GM18508 (cell line): ENCODE results near the gene KCNK17.

Source experiments
- ATAC-seq: cut with Tn5 transposase; IDR thresholded peaks from one replicate; pipeline ENCODE4 v1.9.1; 2021; ENCODE audit warnings: moderate number of reproducible peaks; ENCODE audit not compliant: insufficient read depth, unreplicated experiment

KCNK17 gene

GRCh38 chr6:39274903-39275302 lies 39.3 kb downstream of the KCNK17 start:
- ATAC-seq, result no peak

GRCh38 chr6:39274471-39274870 lies 39.7 kb downstream of the KCNK17 start:
- no peak for ATAC-seq

- ATAC-seq, result no peak
These were observed 40.8 kb downstream of the KCNK17 start for GRCh38 chr6:39273406-39273821.

GRCh38 chr6:39269961-39270360 lies 44.3 kb downstream of the KCNK17 start:
- no peak for ATAC-seq

GRCh38 chr6:39268721-39269120 lies 45.5 kb downstream of the KCNK17 start:
- no peak for ATAC-seq

- ATAC-seq, result no peak
These were observed 46.0 kb downstream of the KCNK17 start for GRCh38 chr6:39268171-39268570.

- ATAC-seq, result no peak
These were observed 47.4 kb downstream of the KCNK17 start for GRCh38 chr6:39266782-39267355.

GRCh38 chr6:39266375-39266774 lies 47.8 kb downstream of the KCNK17 start:
- no peak for ATAC-seq

GRCh38 chr6:39263303-39264037 lies 50.7 kb downstream of the KCNK17 start:
- no peak for ATAC-seq

- no peak for ATAC-seq
These were observed 52.5 kb downstream of the KCNK17 start for GRCh38 chr6:39261751-39262150.

- no peak for ATAC-seq
These were observed 53.3 kb downstream of the KCNK17 start for GRCh38 chr6:39260953-39261352.

GRCh38 chr6:39260456-39260855 lies 53.8 kb downstream of the KCNK17 start:
- ATAC-seq, result no peak

- ATAC-seq, result no peak
These were observed 57.8 kb downstream of the KCNK17 start for GRCh38 chr6:39256294-39256940.

- no peak for ATAC-seq
These were observed 59.2 kb downstream of the KCNK17 start for GRCh38 chr6:39254999-39255535.

- no peak for ATAC-seq
These were observed 62.8 kb downstream of the KCNK17 start for GRCh38 chr6:39251406-39251805.

- no peak for ATAC-seq
These were observed 63.7 kb downstream of the KCNK17 start for GRCh38 chr6:39250507-39250906.

GRCh38 chr6:39249278-39249677 lies 64.9 kb downstream of the KCNK17 start:
- ATAC-seq, result no peak
